Heart left ventricle (tissue), 13 donors: ENCODE measurements around the gene MICOS13.

Experiments
- POLR2A ChIP-seq, 2 donors: fragments of 450-650 bp; IDR thresholded peaks; one replicate each; pipeline ENCODE4 v1.6.1; 2017; ENCODE audit warnings: antibody characterized with exemption in 2 of 2, mild to moderate bottlenecking in 2 of 2, moderate library complexity in 2 of 2
- TF ChIP-seq, protein P1 (sequence below), 12 donors: fragments of 200-600 bp; sonication (generic) in 4 of 12; IDR thresholded peaks; one replicate each; pipeline versions ENCODE4 v1.5.0 to v1.8.0; 2018 to 2022; ENCODE audit warnings: antibody characterized with exemption in 12 of 12, mild to moderate bottlenecking in 5 of 12
- donor health status: ischemic (EF 13 %, LVEDD 7.1; RV severe dilation, severe dysfunction).
- donor health status: DM: no; HTN: yes; CAD: no.
- donor health status: DM: no; HTN: no; CAD: no.
- donor health status: ischemic (EF 25% LVEDD 6.9; RV normal size, moderate dysfunction).
- donor health status: ischemic (EF 25% LVEDD 5.7; RV mildly dilated, moderate dysfunction).
- donor health status: ischemic (EF 35%, LVEDD 5.7; RV mildly dilated, moderate dysfunction).
- donor health status: nonischemic (EF 11% LVEDD 7.7; RV severe dilation, severe dysfunction).
- donor health status: DM: yes; HTN: yes; CAD: no.
- donor health status: PGD.
- donor health status: ischemic (EF 29% LVEDD 5.4; RV normal size, mild dysfunction).
- donor health status: nonischemic (EF 23%, LVEDD 6.1; RV moderate dilation, normal function).

- TF ChIP-seq, protein P1, sequence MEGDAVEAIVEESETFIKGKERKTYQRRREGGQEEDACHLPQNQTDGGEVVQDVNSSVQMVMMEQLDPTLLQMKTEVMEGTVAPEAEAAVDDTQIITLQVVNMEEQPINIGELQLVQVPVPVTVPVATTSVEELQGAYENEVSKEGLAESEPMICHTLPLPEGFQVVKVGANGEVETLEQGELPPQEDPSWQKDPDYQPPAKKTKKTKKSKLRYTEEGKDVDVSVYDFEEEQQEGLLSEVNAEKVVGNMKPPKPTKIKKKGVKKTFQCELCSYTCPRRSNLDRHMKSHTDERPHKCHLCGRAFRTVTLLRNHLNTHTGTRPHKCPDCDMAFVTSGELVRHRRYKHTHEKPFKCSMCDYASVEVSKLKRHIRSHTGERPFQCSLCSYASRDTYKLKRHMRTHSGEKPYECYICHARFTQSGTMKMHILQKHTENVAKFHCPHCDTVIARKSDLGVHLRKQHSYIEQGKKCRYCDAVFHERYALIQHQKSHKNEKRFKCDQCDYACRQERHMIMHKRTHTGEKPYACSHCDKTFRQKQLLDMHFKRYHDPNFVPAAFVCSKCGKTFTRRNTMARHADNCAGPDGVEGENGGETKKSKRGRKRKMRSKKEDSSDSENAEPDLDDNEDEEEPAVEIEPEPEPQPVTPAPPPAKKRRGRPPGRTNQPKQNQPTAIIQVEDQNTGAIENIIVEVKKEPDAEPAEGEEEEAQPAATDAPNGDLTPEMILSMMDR (IDR thresholded peaks at IDR 0.05), result no peak
- TF ChIP-seq POLR2A (IDR thresholded peaks at IDR 0.05), result no peak
These were observed 12.5 kb downstream of the MICOS13 start for GRCh38 chr19:5667751-5668271.
